NK-92 treated with Interleukin-12 subunit alpha and Interleukin-12 subunit beta, amount 100 ng/mL, for 24 hours (cell line): ENCODE results near the gene ABHD1.

Source experiments
- DNase-seq: peaks from one replicate; lab custom pipeline; 2025; lab: John Stamatoyannopoulos, UW

Gene ABHD1

DNA sequence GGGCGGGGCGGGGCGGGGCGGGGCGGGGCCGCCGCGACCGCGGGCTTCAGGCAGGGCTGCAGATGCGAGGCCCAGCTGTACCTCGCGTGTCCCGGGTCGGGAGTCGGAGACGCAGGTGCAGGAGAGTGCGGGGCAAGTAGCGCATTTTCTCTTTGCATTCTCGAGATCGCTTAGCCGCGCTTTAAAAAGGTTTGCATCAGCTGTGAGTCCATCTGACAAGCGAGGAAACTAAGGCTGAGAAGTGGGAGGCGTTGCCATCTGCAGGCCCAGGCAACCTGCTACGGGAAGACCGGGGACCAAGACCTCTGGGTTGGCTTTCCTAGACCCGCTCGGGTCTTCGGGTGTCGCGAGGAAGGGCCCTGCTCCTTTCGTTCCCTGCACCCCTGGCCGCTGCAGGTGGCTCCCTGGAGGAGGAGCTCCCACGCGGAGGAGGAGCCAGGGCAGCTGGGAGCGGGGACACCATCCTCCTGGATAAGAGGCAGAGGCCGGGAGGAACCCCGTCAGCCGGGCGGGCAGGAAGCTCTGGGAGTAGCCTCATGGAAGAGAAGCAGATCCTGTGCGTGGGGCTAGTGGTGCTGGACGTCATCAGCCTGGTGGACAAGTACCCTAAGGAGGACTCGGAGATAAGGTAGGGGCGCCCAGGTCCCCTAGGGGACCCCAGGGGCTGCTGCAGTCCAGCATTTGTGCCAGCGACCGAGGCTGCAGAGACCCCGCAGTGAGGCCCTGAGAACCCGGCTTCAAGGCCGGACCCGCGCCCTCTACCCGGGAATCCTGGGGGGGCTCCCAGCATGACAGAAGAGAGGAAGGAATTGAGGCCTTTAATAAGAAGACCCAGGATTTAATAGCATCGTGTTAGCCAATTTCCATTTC is 36.7 kb upstream of the ABHD1 start, which contains the start of gene KHK:
KHK (plus strand) TSS at position 49 of the 870 bp plus-strand sequence; CDS start at position 537, 488 bp downstream.
- no peak for DNase-seq

DNA sequence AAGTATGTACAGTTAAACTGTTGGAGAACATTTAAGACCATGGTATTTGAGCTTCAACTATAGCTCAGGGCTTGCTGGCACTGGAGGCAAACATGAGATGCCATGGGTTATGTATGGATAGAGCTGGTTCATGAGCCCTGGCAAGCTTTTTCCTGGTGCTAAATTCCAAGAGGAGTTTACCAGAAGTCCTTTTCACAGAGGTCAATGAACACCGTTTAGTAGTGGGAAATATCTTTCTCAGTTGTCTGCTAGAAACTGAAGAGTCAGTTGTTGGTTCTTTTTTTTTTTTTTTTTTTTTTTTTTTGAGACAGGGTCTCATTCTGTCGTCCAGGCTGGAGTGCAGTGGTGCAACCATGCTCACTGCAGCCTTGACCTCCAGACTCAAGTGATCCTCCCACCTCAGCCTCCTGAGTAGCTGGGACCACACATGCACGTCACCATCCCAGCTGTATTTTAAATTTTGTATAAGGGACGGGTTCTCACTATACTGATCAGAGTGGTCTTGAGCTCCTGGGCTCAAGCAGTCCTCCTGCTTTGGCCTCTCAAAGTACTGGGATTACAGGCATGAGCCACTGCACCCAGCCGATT is 35.7 kb upstream of the ABHD1 start:
- no peak for DNase-seq

DNA sequence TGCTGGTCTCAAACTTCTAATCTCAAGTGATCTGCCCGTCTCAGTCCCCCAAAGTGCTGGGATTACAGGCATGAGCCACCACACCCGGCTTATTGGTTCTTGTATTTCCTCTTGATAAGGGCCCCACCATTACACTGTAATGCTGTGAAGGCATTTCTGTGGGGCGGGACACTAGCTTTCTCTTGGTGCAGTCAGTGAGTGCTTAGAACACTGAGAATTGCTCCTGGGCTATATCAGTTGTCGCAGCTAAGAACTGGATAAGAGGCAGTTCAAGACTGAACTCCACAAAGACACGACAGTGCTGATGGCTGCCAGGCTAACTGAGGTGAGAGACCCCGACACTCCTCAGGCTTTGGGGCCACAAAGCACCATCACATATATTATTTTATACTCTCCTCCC is 35.0 kb upstream of the ABHD1 start:
- DNase-seq, result no peak

DNA sequence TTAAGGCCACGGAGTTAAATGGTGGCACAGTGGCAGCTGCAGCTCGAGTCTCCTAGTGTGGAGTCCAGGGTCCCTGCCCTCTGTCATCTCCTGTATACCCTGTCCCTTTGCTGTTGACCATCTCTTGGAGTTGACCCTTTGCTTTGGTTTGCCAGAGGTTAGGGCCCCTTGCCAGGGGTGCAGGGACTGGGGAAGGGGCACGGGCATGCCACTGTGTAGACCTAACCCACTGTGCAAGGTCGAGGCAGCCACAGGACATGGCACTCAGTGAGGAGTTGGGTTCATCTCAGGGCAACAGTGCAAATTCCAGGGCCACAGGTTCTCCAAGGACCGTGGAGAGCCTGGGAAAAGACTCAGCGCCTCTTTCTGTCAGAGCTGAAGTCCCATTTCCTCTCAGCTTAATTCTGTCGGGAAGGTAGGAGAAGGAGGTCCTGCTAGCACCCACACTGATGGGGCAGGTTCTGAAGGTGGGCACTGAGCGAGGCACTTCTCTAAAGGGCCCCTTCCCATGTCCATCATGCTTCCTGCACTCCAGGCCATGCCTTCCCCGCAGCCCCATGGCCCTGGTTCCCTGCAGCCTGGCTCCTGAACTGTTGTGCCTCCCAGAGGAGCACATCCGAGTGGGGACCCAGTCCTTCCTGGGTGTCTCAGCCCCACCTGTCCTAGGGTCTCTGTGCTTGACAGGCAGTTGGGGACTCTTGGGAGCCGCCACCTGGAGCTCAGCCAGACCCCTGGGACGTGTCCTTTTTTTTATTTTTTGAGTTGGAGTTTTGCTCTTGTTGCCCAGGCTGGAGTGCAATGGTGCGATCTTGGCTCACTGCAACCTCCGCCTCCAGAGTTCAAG is 34.3 kb upstream of the ABHD1 start:
- no peak for DNase-seq

DNA sequence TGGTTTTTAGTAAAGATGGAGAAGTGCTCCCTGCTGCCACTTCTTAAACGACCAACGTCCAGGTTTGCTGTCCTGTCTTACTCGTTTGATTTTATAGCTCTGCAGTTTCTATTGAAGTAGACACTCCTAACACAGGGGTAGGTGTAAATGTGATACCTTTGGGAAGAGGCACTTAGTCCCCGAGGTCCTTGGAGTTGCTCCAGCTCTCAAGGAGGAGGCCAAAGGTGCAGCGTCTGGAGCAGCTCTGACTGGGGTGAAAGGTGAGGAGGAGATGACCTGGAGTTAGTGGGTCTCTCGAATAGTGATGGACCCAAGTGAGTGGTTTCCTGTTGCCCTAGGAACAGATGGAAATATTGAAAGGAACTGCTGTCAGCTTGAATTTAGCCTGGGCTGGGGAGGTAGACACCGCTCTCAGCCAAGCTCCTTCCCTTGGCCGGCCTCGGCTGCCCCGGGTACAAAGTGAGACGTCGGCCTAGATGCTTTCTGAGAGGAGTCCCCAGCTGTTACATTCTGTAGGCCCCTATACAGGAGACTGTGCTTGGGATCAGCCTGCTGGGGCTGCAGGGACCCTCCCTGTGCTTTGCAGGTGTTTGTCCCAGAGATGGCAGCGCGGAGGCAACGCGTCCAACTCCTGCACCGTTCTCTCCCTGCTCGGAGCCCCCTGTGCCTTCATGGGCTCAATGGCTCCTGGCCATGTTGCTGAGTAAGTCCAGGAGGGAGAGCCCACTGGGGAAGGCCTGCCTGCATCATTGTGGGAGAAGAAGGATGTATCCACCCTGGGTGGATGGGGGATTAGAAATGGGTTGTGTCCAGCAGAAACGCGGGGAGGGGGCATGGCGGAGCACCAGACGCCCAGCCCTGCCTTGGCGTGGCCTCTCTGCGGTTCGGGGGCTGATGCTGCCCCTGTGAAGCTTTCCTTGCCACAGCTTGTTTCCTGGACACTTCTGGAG is 31.6 kb upstream of the ABHD1 start:
- no peak for DNase-seq

DNA sequence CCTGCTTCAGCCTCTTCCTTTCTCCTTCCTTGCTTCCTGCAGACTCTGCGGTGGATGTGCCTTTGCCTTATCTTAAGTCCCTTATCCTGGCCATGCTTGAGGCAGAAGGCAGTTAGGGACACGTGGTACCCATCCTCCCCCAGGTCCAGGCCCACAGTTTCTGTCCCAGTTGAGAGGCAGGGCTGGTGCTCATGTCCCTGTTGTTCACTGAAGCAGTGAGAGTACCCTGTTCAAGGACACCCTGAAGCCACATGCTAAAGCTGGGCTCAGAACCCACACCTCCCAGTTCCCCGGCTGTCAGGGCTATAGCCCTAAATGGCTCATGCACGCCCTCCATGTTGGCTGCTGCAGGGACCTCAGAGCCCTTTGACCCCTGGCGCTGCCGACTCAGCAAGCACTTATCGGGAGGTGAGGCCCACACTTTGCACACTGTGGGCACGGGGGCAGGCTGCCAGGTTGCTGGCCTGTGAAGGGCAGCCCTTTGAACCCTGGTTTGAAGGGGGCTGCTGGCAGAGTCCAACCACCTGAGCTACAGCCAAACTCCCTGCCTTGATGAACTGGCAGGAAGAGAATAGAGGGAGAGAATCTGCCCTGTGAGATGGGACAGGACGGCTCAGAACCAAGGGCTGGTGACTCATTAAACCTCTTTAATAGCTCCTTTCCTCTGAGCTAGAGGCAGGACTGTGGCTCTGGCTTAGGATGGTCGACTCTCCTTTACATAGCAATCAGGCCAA is 30.8 kb upstream of the ABHD1 start:
- DNase-seq, result no peak

DNA sequence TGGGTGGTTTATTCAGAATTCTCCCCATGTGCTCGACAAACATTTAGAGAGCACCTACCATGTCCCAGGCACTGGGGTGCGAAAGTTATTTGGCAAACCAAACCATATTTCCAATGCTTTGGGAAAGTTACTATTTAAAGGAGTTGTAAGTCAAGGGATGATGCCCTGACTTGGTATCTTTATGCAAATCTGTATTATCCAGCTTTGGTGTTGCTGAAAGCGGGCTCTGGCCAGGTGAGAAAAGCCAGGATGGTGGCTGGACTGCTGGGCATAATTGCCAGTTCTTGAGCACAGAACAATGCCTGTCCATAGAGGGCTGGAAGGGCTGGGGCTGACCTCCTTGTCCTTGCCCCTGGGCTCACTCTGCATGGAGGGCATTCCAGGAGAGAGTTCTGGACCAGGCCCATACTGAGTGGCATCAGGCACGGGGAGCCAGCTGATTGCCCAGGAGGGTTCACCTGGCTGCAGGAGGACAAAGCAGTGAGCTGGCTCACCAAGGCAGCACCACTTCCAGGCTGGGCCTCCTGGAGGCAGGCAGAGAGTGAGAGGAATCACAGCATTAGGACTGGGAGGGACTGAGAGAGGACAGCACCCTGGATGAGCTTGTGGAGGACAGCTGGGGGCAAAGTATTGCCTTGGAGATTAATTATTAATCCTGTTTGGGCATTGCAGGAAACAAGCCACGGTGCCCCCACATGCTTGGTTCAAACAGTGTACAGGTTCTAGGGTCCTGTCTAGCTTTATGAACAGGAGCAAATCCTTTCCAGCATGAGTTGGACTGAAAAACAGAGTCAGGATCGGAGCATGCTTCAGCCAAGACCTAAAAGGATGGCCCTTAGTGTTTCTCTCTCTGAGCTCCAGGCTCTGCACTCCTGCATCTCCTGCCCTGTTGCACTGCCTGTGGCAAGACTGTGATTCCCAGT is 29.9 kb upstream of the ABHD1 start:
- no peak for DNase-seq

DNA sequence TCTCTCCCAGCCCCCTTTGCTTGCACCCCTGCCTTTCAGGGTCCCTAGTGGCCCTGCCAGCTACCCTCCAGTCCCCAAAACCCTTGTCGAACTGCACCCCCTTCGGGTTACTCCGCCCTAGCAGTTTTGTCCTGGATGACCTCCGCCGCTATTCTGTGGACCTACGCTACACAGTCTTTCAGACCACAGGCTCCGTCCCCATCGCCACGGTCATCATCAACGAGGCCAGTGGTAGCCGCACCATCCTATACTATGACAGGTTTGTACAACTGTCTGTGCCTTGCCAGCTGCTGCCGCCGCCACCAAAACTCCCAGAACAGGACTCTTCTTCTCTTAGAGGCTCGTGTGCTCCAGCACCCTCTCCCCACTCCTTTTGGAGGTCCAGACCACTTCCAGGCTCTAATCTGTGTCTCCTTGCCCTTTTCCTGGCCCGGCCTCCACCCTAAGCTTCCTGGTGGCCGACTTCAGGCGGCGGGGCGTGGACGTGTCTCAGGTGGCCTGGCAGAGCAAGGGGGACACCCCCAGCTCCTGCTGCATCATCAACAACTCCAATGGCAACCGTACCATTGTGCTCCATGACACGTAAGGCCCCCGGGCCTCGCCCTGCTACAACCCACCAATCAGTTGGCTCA is 29.1 kb upstream of the ABHD1 start:
- DNase-seq, result no peak

DNA sequence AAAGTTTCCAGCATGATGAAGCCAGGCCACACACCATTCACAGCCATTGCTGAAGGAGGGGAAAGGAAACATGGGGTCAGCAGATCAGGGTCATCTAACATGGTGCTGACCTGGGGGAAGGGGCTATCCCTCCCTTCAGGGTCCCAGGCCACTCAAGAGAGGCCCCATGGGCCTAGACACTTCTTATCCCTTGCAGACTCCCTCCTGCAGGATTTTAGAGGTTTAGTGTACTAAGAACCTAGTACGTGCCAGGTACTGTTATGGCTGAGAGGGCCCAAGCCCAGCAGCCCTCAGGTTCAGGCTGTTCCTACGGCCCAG is 28.2 kb upstream of the ABHD1 start:
- DNase-seq, result no peak

DNA sequence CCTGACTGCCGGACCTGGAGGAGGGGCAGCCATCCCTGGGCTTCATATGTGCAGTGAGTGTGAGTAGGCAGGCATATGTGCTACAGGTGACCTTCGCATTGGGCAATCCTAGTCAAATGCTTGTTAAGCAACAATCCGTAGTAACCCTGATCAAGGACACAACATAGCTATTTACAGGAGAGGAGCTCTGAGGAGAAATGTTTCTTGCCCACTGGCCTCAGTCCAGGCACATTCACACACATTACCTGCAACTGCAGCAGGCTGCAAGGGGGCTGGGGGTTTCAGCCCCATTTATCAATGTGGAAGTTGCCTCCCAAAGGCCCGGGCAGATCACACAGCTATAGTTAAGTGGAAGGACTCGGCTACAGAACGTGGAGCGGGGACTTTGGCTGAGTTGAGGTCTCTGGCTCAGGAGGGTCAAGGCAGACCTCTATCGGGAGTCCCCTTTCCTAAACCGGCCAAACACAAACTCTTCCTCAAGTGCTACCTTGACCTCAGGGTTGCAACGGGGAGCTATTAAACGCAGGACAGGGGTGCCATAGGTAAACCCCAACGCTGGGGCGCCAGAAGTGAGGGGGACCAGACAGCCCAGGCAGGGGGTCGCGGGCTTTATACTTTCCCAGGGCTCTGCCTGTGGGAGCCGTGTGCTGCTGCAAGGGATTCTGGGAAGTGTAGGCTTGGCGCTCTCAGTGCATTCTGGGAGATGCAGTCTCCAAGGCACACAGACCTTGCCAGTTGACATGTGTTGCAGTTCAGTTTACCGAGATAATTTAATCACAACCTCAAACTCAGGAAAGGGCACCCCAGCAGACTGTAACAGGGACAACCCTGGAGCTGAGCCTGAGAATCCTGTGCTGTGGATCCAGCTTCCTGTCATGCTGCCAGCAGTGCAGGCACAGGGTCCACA is 27.6 kb upstream of the ABHD1 start:
- DNase-seq, result no peak

DNA sequence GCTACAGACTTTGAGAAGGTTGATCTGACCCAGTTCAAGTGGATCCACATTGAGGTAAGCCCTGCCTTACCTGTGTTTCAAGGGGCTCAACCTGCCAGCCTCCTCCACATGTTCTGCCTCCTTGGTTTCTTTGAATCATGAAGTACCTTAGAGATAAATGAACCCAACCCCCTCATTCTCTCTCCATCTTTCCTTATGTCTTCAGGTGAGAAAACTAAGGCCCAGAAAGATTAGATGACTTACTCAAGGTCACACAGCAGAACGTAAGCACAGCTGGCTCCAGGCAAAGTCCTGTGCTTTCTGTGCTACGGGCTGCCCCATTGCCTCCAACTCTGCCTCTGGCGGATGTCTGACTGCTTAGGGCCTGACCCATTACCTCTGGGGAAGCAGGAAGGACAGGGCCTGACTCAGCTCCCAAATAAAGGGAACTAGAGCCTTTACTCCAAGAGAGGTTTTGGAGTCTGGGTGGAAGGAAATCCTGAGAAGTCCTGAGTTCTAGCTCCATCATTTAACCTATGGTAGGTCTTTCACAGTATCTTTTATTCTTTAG is 26.8 kb upstream of the ABHD1 start:
- no peak for DNase-seq

DNA sequence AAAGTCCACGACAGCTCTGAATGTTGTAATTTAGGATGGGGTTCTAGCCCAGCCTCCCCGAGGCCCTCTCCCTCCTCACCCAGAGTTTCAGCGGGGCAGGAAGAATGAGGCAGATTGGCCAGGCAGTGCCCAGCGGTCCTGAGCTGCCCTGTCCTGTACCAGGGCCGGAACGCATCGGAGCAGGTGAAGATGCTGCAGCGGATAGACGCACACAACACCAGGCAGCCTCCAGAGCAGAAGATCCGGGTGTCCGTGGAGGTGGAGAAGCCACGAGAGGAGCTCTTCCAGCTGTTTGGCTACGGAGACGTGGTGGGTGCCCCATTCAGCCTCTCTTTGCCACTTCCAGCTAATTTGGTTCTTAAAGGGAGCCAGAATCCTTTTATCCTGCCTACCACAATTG is 26.3 kb upstream of the ABHD1 start:
- no peak for DNase-seq

DNA sequence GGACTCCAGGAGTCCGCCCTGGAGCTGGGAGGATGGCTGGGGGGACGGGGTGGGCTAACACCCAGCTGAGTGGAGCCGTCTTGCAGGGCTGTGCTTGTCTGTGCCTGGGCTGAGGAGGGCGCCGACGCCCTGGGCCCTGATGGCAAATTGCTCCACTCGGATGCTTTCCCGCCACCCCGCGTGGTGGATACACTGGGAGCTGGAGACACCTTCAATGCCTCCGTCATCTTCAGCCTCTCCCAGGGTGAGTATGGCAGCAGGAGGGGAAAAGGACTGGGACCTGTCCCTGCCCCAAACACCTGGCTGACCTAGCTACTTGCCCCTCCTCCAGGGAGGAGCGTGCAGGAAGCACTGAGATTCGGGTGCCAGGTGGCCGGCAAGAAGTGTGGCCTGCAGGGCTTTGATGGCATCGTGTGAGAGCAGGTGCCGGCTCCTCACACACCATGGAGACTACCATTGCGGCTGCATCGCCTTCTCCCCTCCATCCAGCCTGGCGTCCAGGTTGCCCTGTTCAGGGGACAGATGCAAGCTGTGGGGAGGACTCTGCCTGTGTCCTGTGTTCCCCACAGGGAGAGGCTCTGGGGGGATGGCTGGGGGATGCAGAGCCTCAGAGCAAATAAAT is 24.2 kb upstream of the ABHD1 start:
- DNase-seq, result no peak

DNA sequence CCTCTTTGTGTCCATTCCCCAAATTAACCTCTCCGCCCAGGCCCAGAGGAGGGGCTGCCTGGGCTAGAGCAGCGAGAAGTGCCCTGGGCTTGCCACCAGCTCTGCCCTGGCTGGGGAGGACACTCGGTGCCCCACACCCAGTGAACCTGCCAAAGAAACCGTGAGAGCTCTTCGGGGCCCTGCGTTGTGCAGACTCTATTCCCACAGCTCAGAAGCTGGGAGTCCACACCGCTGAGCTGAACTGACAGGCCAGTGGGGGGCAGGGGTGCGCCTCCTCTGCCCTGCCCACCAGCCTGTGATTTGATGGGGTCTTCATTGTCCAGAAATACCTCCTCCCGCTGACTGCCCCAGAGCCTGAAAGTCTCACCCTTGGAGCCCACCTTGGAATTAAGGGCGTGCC is 23.6 kb upstream of the ABHD1 start:
- no peak for DNase-seq

DNA sequence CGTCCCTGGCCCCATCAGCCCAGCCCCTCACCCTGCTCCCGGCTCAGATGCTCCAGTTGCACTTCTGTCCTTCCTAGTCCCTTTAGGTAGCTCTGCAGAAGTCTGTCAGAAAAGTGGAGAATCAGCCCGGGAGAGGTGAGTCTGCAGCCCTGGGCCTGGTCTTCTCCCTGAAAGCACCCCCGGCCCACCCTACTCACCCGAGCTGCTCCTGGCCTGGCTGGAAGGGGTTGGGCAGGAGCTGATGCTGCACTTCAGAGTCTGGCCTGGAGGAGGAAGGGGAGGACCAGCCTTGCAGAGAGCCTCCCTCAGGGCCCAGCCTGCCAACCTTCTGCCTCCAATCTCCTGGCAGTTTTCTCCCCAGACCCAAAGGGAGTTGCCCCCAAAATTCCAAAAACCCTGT is 21.3 kb upstream of the ABHD1 start:
- no peak for DNase-seq

DNA sequence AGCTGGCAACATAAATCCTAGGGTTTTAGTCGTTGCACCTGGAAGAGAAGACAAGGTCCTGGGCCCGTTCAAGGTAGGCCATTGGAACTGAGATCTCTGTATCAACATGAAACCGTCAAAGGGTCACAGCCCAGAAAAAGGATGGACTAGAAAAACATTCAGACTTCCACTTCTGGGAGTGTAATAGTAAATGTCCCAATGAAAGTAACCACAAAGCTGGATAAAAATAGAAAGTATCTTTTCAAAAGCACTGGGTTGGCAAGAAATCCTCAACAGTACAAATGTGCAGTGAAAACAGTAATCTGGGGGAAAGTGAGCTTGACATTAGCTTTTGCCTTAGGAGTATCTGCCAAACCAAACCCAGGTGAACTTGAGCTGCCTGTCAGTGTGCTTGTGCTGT is 17.6 kb upstream of the ABHD1 start:
- DNase-seq, result no peak

DNA sequence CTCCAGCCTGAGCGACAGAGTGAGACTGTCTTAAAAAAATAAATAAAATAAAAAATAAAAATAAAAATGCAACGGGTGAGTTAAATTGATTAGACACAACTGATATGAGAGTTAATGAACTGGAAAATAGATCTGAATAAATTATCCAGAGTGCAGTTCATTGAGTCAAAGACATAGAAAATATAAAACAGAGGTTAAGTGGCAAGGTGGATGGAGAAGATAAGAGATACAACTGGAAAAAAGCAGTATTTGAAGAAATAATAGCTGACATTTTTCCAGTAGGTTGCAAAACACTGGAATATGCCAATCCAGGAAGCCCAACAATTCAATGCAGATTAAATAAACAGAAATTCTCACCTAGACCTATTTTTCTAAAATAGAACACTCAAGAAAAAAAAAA is 15.4 kb upstream of the ABHD1 start:
- no peak for DNase-seq

DNA sequence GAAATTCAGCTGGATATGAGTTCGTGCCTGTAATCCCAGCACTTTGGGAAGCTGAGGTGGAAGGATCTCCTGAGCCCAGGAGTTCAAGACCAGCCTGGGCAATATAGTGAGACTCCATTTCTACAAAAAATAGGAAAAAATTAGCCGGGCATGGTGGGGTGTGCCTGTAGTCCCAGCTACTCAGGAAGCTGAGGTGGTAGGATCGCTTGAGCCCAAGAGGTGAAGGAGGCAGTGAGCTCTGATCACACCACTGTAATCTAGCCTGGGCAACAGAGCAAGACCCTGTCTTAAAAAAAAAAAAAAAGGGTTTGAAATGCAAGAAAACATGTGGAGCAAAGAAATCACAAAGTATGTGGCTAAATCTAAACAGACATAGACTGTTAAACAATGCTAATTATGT is 14.5 kb upstream of the ABHD1 start:
- no peak for DNase-seq
